Left lobe of liver (tissue), 2 donors: ENCODE data around the gene NFIA. TPM values are rescaled to one million over a fixed set of nuclear protein-coding genes. Genes with fewer than 3 reads are reported as not detected.

ENCODE experiments used
- ATAC-seq: fragments of 200-7000 bp; cut with Tn5 transposase; one replicate; pipeline ENCODE4 v1.9.1; 2020; ENCODE audit warnings: mild to moderate bottlenecking, moderate library complexity
- DNase-seq: peaks from one replicate; pipeline ENCODE4 v3.0.0-alpha.2; 2020; ENCODE audit warnings: low spot score
- total RNA-seq: library from RNA; stranded (reverse); gene quantifications from one replicate; pipeline ENCODE4 v1.2.1, GENCODE V29; 2021
- donor health status: DM: no; HTN: no; CAD: no; lungs with moderate emphysema.
- donor health status: DM: no; HTN: yes; CAD: no.

Gene NFIA
- total RNA-seq, 1 donor from 2014 or later = 69.9 TPM

DNA sequence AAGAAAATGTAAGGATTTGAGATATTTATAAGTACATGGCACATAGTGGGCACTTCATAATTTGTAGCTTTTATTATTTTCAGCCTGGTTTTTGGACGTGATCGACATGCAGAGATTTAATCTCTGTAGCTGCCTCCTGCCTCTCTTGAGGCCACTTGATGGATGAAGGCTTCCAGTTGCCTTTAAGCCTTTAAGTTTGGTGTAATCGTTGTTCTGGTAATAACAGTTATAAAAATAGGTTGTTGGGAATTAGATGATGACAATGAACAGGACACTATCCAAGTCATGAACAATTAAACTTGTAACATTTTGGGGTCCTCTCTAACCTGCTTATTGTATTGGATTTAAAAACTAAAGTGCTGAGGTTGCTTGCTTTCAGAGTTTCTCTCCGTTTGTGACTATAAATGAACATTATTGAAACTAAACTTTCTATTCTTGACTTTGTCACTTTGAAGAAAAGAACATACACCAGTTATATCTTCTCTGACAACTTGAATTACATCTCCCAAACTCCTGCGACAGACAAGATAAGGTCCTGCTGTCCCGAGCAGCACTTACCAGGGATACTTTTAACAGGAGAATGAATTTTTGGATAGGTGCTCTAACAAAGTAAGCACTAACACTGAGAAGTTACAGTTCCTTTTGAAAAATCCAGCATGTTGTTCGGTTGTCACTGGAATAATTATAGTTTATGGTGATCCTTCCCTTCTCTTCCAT, 295.0 kb downstream of the NFIA start:
- ATAC-seq = no peak
- no peak for DNase-seq

DNA sequence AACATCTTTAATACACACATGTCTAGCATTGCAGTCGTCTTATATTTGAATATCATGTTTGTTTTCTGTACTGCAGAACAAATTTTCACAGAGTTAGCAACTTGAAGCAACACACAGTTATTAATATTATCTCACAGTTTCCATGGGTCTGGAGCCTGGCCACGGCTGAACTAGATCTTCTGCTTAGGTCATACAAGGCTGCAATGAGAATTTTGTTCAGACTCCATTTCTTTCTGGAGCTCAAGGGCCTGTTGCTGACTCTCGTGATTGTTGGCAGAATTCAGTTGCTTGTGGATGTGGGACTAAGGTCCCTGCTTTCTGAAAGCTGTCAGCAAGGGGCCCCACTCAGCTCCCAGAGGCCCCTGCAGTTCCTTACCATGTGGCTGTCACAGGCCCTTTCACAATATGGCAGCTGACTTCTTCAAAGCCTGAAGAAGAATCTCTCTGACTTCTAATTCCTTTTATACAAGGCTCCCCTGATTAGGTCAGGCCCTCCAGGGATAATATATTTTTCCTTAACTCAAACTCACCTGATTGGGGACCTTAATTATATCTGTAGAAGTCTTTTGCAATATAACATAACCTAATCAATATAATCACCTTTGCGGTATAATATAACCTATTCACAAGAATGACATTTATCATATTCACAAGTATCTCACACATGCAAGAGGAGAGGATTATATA, 296.3 kb downstream of the NFIA start:
- ATAC-seq (no peak), DNase-seq (no peak)

DNA sequence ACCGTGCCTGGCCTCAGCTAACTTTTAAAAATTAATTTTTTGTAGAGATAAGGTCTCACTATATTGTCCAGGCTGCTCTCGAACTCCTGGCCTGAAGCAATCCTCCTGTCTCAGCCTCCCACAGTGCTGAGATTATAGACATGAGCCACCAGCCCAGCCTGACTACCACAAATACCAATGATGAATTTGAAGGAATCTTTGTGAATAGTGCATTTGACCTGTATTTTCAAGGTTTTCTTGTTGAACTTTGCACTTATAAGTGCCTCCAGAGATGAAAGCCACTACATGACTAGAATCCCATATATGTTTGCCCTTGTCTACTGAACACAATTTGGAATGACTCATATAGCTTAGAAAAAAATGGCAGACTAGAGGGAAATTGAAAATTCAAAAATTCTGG, 297.3 kb downstream of the NFIA start:
- DNase-seq (no peak), ATAC-seq (no peak)

DNA sequence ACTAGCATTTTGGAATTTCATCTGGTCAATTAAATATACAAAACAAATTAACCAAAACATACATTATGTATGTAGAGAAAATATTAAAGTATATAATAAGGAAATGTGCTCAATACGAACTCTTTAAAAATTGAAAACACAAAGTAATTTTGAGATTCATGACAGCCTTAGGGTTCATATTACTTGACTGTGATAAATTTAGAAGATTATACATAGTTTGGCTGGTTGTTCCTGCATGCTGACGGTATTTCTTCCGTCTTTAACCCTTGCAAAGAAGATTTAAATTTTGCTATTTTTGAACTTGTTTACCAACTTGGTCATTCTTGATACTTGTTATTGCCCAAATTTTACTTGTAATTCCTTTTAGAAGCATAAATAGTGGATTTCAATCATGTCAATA, 298.2 kb downstream of the NFIA start:
- DNase-seq (no peak), ATAC-seq (no peak)

DNA sequence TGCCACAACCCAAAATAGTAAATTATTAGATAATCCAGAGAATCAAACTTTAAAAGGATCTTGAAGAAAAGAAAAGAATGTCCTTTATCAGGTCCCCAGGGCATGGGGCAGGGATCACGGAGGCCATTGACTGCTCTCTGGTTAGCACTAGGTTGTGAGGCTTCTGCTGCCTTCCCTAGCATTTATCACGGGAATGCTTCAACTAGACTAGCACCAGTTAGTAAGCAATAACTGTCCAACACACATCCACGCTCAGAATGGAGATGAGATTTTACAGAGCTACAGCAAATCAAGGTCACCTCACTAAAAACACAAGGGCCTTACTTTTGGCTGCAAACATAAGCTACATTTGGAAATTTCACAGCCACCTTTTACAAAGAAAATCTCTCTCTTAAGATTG, 304.0 kb downstream of the NFIA start:
- no peak for DNase-seq
- ATAC-seq = no peak

DNA sequence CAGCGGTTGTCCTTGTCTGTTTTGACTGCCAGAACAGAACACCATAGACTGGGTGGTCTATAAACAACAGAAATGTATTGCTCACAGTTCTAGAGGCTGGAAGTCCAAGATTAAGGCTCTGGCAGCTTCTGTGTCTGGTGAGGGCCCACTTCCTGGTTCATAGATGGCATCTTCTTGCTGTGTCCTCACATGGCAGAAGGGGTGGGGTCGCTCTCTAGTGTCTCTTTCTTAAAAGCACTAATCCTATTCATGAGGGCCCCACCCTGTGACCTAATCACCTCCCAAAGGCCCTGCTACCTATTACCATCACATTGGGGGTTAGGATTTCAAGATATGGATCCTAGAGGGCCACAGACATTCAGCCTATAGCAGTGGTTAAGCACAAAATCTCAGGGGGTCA, 304.4 kb downstream of the NFIA start:
- DNase-seq (no peak), ATAC-seq (no peak)

DNA sequence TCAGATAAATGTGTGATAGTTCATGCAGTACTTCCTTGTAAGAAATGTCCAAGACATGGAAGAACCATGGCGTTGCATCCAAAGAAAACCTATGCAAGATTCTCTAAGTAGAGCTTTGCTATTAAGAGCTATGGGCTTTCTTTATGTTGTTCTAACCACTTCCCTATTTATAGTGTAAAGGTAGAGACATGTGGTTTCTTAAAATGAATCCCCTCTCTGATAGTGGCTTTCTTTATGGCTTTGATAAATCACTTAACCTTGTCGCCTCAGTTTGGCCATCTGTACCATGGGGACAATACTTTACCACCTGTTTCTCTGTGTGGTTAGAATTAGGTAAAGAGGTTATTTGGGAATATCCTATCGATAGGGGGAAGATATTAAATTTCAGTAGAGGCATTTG, 305.5 kb downstream of the NFIA start:
- ATAC-seq (no peak), DNase-seq (no peak)

DNA sequence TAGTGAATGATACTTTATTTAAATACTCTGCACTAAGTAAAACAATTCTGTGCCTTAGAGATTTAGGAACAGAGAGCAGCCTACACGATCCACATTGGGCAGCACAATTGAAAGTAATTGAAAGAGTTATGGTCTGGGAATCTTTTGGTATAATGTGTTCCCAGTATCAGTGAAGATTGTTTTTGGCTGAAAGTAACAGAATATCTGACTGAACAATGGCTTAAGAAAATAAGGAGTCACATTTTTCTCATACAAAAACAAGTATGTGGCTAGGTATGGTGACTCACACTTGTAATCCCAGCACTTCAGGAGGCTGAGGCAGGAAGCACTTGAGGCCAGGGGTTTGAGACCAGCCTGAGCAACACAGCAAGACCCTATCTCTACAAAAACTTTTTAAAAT, 306.2 kb downstream of the NFIA start:
- ATAC-seq (no peak), DNase-seq (no peak)

DNA sequence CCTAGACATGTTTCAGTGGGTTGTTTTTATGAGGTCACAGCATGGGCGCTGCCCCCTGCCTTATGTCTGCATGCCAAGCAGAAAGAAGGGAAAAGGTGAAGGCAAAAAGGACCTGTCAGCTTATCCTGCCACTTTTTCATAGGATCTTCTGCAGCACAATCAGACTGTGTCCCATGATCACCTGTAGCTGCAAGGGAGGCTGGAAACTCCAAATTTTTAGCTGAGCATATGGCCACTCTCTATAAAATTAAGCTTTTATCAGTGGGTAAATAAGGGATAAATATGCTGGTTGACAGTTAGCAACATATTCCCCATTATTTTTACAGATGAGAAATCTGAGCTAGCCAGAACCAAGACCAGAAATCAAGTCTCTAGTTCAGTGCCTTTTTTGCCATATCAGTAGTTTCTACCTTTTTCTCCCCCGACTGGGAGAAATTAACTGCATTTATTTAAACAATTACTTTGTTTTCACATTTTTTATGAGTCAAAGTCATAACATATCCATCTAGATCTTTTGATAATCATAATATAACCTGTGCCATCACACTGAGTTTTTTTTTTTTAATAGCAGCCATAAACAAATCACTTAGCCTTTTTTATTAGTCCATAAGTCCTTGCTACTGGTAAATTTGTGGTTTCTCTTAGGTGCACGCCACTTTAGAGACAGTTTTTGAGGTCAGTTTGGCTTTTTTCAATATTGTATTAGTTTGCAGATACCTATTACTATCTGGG, 307.0 kb downstream of the NFIA start:
- no peak for DNase-seq
- no peak for ATAC-seq

DNA sequence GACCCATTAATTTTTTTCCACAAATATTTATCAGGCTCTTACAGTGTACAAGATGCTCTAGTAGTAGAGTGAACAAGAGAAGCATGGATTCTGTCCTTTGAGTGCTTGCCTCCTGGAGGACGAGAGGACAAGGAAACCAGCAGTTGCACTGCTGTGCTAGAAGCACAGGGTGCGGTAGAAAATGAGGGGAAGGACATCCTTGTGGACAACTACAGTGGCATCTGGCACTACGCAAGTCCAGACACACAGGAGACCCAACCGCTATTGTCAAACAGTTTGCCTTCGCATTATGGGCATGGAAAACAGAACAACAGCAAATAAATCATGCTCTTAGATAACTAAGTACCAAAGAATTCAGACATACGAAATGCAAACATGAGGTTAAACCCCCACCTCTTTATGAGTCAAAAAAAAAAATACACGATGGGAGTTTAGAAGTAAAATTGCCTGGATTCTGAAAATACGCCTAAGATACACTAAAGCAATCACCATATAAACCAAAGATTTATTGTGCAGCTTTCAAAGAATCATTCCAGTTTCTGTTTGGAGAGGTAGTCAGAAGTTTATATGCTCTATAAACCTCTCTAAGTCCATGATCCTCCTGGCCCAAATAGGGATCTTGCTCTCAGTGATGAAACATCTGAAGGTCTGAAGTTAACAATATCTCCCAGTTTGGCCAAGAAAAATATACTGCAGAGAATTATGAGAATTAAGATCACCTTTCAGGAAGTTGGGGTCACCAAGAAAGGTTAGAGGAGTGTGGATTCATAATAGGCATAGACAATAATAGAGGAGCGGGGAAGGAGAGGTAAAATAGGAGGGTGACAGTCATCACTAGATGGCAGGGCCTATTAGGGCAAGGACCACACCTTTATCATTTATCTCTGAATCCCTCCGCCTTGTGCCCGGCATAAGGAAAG, 307.8 kb downstream of the NFIA start:
- ATAC-seq (no peak), DNase-seq (no peak)

DNA sequence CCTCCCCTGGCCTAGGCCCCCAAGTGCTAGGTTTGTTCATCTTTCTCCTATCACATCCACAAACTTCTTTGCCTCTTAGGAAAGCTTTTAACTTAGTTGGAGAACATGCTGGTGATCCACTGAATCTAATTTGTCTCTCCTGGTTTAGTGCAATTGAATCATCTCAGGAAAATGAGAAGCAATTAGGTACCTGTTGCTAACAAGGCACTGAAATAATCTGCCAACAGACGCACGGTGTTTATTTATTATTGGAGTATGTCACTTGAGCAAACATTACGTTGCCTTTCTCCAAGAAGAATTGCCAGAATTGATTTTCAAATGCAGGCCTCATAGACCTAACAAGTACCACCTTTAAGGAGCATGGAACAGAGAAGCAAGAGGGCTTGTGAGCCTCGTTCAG, 309.4 kb downstream of the NFIA start:
- no peak for DNase-seq
- no peak for ATAC-seq

DNA sequence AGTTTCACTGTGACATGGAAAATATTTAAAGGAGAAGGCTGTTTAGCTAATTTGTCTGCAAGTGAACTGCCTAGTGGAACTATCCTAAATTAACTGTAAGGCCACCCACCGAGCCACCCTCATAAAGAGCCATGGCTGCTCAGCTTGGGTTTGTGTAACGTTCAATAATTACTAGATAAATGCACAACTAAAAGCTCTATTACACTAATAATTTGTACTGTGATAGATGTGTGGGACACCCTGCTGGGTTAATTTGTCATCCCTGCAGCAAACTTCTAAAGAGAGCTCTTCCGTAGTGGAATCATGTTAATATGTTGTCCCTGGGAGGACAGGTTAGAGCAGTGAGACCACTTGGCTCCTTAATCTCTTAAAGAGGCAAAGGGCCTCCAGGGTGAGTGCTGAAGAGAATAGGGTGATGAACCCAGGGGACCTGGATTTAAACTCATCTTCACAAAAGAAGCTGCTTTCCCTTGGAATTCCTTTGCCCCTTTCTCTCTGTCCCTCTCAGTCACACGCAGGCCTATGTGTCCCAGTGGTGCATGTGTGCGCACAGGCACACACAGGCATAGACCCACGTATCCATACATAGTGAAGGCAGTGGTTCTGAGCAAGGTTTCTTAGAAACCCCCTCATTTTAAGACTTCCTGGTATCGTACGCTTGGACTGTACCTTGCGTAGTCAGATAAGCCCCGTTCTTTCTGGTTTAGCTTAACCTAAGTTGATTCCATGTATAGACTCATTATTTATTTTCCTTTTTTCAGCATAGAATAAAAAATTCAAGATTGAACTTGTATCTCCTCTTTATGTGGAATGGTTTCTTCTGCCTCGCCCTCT, 310.3 kb downstream of the NFIA start:
- DNase-seq (no peak), ATAC-seq (no peak)

DNA sequence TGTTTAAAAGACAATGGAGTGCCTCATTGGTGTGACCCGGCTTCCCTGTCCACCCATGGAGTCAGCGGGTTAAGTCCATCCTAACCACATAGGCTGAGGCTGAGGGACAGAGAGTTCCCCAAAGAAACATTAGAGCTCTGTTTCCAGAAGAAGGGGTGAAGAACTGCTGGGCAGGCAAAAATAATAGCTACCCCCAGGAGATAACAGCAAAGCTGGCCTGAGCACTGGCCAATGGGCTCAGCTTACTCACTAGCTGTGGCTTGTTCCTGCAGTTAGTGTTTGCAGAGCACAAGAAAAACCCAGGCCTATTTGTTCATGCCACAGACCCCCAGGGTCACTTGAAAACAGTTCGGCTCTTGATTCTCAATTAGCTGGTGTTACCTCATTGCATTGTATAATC, 311.2 kb downstream of the NFIA start:
- DNase-seq (no peak), ATAC-seq (no peak)

DNA sequence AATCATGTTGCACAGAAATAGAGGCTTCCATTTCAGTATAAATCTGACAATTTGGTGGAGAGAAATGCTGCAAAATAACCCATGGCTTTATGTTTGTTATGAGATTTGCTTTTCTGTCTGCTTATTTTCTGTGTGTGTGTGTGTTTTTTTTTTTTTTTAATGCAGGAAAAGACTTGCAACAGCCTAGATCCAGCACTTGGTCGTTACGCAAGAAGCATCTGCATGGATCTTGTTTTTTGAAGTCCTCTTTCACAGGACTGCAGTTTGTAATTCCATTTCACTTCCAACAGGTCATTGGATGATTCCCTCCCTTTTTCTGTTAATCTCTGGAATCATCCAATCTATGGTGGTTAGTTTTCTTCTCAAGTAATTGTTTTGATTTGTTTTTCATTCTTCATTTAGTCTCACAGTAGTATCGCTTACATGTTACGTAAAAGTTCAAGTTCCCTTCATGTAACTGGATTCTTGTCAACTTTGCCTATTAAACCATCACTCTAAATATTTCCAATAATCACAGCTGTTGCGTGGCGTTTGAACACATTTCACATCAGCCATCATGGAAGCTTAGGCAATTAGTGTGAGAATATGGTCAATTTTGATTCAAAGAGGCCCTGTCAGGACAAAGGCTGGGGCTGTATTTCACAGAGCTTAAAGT, 312.9 kb downstream of the NFIA start:
- no peak for DNase-seq

DNA sequence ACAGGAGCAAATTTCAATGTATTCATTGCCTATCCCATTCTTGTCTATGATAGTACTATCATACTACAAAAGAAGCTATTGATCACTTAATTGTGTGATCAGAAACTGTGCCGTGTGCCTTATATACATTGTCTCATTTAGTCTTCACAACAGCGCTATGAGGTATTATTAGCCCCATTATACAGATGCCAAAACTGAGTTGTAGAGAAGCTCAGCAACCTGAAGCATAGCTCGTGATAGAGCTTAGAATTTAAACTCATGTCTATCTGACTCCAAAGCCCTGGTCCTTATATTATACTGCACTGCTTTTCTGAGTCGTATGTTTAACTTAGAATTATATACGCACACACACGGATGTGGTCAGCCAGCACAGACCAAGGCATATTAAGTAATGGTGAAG, 315.1 kb downstream of the NFIA start:
- DNase-seq (no peak), ATAC-seq (no peak)

More for the DNA sequence above, 312.9 kb downstream of the NFIA start:
- ATAC-seq = no peak

DNA sequence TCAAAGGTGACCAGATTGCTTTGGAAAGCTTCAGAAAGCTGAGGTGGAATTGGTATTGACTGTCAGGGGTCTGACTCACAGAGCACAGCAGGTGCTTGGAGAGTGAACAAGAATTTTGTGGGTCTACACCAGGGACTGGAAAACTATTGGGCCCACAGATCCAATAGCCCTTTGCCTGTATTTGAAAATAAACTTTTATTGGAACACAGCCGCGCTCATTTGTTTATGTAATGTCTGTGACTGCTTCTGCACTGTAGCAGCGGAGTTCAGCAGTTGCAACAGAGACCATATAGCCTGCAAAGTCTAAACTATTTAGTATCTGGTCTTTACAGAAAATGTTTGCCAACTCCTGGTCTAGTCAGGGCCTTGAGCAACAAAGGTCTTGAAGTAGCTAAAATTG, 315.6 kb downstream of the NFIA start:
- ATAC-seq (peak; percentile 37), DNase-seq (no peak)

DNA sequence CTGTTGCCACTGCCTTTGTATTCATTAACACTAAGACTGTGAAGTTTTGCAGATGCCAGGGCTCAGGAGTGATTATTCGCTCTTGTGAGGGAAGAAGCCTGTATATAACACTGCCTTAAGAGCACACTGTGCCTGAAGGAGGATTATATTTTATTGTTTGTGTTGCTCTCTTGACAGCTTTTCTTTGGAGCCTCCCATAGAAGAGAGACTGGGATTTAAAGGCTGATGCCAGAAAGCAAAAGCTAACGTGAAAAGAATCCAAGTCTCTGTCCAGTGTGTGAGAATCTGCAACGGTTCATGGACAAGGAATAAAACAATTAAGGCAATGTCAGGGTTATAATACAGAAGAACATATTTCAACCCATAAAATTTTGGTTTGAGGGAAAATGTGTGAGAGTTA, 316.8 kb downstream of the NFIA start:
- DNase-seq (no peak), ATAC-seq (no peak)

DNA sequence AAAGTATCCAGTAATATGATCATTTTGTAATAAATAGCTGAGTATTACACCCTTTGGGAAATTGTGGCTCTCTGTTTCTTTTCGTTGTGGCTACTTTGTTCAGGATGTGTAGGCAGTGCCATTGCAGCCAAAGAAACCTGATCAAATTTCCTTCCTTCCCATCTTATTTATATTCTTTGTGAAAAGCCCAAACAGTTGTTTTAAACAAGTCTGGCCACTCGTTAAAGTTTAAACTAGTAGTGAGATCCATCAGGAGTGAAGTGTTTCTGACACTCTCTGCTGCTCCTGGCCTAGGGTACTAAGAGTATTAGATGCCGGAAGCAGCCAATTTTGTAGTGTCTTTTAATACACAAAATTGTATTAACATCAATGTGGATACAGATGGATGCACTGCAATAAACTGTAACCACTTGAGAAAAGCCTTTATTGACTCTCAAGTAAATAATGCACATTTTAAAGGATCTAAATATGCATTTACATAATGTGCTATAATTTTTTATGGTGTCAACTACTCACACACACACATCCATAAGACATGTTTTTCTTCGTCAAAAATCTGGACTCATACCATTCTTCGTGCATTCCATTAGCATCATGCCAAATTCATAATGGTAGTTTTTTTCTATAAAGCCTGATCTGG, 317.9 kb downstream of the NFIA start:
- DNase-seq (no peak), ATAC-seq (no peak)

DNA sequence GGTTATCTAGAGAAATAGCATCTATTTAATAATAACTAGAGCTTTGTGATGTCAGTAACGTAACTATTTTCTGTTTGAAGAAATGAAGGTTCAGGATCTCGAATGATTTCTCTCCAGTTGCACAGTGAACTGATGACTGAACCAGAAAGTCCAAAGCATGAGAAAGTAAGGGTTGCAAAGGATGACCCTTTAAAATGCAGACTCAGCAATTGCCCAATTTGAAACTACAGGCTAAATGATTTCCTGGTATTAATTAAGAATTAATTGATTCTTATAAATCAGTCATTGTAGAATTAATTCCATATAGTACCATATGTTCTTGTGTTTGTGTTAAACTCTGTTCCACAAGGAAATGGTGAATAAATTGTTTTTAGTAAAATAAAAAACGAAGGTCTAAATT, 318.6 kb downstream of the NFIA start:
- ATAC-seq (no peak), DNase-seq (no peak)
